Measurements from ENCODE around the gene ZFYVE28.

ZFYVE28 gene

GRCh38 chr4:2343476-2343875 lies 75.0 kb downstream of the ZFYVE28 start:
- DNase-seq: no peak

- no peak for DNase-seq
Observed at GRCh38 chr4:2341911-2342652, 76.4 kb downstream of the ZFYVE28 start.

GRCh38 chr4:2341261-2341841 lies 77.1 kb downstream of the ZFYVE28 start:
- no peak for DNase-seq

GRCh38 chr4:2340272-2341061 lies 78.0 kb downstream of the ZFYVE28 start:
- DNase-seq: no peak

- DNase-seq: no peak
Observed at GRCh38 chr4:2339458-2340271, 78.8 kb downstream of the ZFYVE28 start.

- no peak for DNase-seq
Observed at GRCh38 chr4:2338754-2339457, 79.5 kb downstream of the ZFYVE28 start.

GRCh38 chr4:2337896-2338295 lies 80.5 kb downstream of the ZFYVE28 start:
- no peak for DNase-seq

GRCh38 chr4:2337131-2337723 lies 81.2 kb downstream of the ZFYVE28 start:
- no peak for DNase-seq

GRCh38 chr4:2336659-2337058 lies 81.8 kb downstream of the ZFYVE28 start:
- DNase-seq: no peak

GRCh38 chr4:2335729-2336101 lies 82.7 kb downstream of the ZFYVE28 start:
- no peak for DNase-seq

GRCh38 chr4:2334826-2335728 lies 83.4 kb downstream of the ZFYVE28 start:
- DNase-seq: no peak

GRCh38 chr4:2333916-2334644 lies 84.4 kb downstream of the ZFYVE28 start:
- no peak for DNase-seq

GRCh38 chr4:2333356-2333841 lies 85.0 kb downstream of the ZFYVE28 start:
- no peak for DNase-seq

GRCh38 chr4:2332976-2333319 lies 85.5 kb downstream of the ZFYVE28 start:
- DNase-seq: no peak

- no peak for DNase-seq
Observed at GRCh38 chr4:2332201-2332975, 86.1 kb downstream of the ZFYVE28 start.

- no peak for DNase-seq
Observed at GRCh38 chr4:2331519-2332200, 86.8 kb downstream of the ZFYVE28 start.

- DNase-seq: no peak
Observed at GRCh38 chr4:2331043-2331420, 87.4 kb downstream of the ZFYVE28 start.
